Stomach (tissue), 4 donors: ENCODE data around the gene KCNJ12.
"Not testable (repeated sequence)": the region's sequence is repeated elsewhere in the genome, so short reads cannot be mapped to it uniquely, and the experiment has no call there.

Experiments
- POLR2A ChIP-seq, 4 donors: fragments of 450-650 bp; IDR thresholded peaks; one replicate each; pipeline ENCODE4 v1.6.1; 2016; ENCODE audit warnings: antibody characterized with exemption in 4 of 4, control low read depth in 2 of 4, mild to moderate bottlenecking in 1 of 4, moderate library complexity in 1 of 4
- POLR2AphosphoS5 ChIP-seq, 3 donors: sonication (generic); formaldehyde crosslinking; IDR thresholded peaks; one replicate each; pipeline ENCODE4 v1.6.1; 2016; ENCODE audit warnings: antibody characterized with exemption in 3 of 3
- TF ChIP-seq, protein P1 (sequence below), 7 experiments: fragments of 450-650 bp in 4 of 7; fragments of 200-600 bp in 3 of 7; sonication (generic) in 3 of 7; IDR thresholded peaks; one replicate each; pipeline ENCODE4 v1.5.1; 2016 to 2019; ENCODE audit warnings: antibody characterized with exemption in 7 of 7, control low read depth in 2 of 7, mild to moderate bottlenecking in 1 of 7

GRCh38 chr17:21414616-21415015 is 38.5 kb downstream of the KCNJ12 start:
- TF ChIP-seq, protein P1, sequence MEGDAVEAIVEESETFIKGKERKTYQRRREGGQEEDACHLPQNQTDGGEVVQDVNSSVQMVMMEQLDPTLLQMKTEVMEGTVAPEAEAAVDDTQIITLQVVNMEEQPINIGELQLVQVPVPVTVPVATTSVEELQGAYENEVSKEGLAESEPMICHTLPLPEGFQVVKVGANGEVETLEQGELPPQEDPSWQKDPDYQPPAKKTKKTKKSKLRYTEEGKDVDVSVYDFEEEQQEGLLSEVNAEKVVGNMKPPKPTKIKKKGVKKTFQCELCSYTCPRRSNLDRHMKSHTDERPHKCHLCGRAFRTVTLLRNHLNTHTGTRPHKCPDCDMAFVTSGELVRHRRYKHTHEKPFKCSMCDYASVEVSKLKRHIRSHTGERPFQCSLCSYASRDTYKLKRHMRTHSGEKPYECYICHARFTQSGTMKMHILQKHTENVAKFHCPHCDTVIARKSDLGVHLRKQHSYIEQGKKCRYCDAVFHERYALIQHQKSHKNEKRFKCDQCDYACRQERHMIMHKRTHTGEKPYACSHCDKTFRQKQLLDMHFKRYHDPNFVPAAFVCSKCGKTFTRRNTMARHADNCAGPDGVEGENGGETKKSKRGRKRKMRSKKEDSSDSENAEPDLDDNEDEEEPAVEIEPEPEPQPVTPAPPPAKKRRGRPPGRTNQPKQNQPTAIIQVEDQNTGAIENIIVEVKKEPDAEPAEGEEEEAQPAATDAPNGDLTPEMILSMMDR (IDR thresholded peaks at IDR 0.05), result not testable (repeated sequence)
- not testable (repeated sequence) for TF ChIP-seq POLR2A, POLR2AphosphoS5 (IDR thresholded peaks at IDR 0.05)
